ENCODE data around the gene FREM2. TPM values are rescaled to one million over a fixed set of nuclear protein-coding genes. Genes with fewer than 3 reads are reported as not detected.

Gene FREM2
- total and polyA plus RNA-seq, 4 donors = 1.6 to 58.3 (median 9.4) TPM

GRCh38 chr13:38647312-38647711, 39.6 kb upstream of the FREM2 start:
- no peak overlapping the region for H3K9ac ChIP-seq (ENCODE audit: insufficient read depth in 1 of 2, low read length in 2 of 2)

DNA sequence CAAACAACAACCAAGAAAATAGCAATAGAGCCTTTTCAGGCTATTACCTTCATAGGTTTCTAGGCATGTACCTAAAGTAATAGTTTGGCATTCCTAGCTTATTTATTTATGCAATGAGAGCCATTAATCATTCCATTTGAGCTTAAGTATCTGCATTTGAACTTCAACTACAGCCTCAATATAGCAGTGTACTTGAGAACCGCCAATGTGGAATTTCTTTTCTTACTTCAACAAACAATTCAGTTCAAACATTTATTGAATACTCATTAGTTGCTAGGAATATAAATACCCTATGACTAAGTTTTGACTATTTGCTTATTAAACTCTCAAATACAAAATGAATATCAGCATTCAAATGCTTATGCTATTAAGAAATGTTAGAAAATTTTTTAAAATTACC, 38.0 kb upstream of the FREM2 start:
- peak in 1 of 3 donors; percentile 42 for DNase-seq
- H3K27me3 ChIP-seq (ENCODE audit: control insufficient read depth in 3 of 3, insufficient read depth in 3 of 3, low read length in 2 of 3) = no peaks in the 10 kb centered on the region
- H3K4me1 ChIP-seq (ENCODE audit: control insufficient read depth in 5 of 5, insufficient read depth in 5 of 5, low read length in 5 of 5) = peaks cover 0 to 28% (median 8%) of the 10 kb centered on the region in 5 donors
- H3K9ac ChIP-seq (ENCODE audit: insufficient read depth in 1 of 2, low read length in 2 of 2) = no peak overlapping the region
- H3K4me3 ChIP-seq = no peak overlapping the region
- 63 to 86% methylated on average over 1 of the region's 1 CpG for WGBS, 2 donors
- ATAC-seq (ENCODE audit: insufficient read depth, low FRiP score) = peak; percentile 62
- H3K27ac ChIP-seq (ENCODE audit: low read depth in 1 of 2, low read length in 1 of 2) = no peak overlapping the region
- no peaks in the 10 kb centered on the region for H3K36me3 ChIP-seq (ENCODE audit: control insufficient read depth in 4 of 4, insufficient read depth in 4 of 4, low read length in 4 of 4)
- no peaks in the 10 kb centered on the region for H3K9me3 ChIP-seq (ENCODE audit: control insufficient read depth in 4 of 4, insufficient read depth in 3 of 4, low read length in 3 of 4)
- TF ChIP-seq CTCF (IDR thresholded peaks at IDR 0.05; ENCODE audit: control extremely low read depth, extremely low read depth) = no peak

More at GRCh38 chr13:38647312-38647711, 39.6 kb upstream of the FREM2 start:
- Histone ChIP-seq H3K4me1 (ENCODE audit: control insufficient read depth in 5 of 5, insufficient read depth in 5 of 5, low read length in 5 of 5) (peaks cover 0 to 19% (median 7%) of the 10 kb centered on the region in 5 donors), H3K36me3 (ENCODE audit: control insufficient read depth in 4 of 4, insufficient read depth in 4 of 4, low read length in 4 of 4) (no peaks in the 10 kb centered on the region), H3K27ac (ENCODE audit: low read depth in 1 of 2, low read length in 1 of 2) (no peak overlapping the region), H3K4me3 (no peak overlapping the region), H3K27me3 (ENCODE audit: control insufficient read depth in 3 of 3, insufficient read depth in 3 of 3, low read length in 2 of 3) (no peaks in the 10 kb centered on the region), H3K9me3 (ENCODE audit: control insufficient read depth in 4 of 4, insufficient read depth in 3 of 4, low read length in 3 of 4) (no peaks in the 10 kb centered on the region)
- peak in 2 of 3 donors; percentile 38 to 53 for DNase-seq
- no peak for ATAC-seq (ENCODE audit: insufficient read depth, low FRiP score)
- 54 to 64% methylated on average over 1 of the region's 1 CpG for WGBS, 2 donors
- no peak for TF ChIP-seq CTCF (IDR thresholded peaks at IDR 0.05; ENCODE audit: control extremely low read depth, extremely low read depth)

DNA sequence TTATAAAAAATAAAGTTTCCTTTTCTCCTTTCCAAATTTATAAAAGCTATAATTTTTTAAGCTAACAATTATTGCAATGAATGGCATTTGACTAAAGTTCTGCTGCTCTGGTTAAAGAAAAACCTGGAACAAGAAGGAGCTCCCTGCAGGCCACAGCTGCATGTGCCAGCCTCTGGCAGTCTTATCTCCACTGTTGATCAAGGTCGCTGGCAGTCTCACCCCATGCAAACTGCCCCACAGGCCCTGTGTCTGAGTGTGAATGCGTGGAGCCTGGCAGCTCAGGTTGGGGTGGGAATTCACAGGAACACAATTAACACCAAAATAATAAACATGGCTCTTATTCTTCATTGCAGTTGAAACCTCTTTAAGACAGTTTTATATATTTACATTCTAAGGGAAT, 30.2 kb upstream of the FREM2 start:
- Histone ChIP-seq H3K9me3 (ENCODE audit: control insufficient read depth in 4 of 4, insufficient read depth in 3 of 4, low read length in 3 of 4) (no peaks in the 10 kb centered on the region), H3K4me3 (no peak overlapping the region), H3K27me3 (ENCODE audit: control insufficient read depth in 3 of 3, insufficient read depth in 3 of 3, low read length in 2 of 3) (no peaks in the 10 kb centered on the region), H3K4me1 (ENCODE audit: control insufficient read depth in 5 of 5, insufficient read depth in 5 of 5, low read length in 5 of 5) (peaks cover 0 to 46% (median 7%) of the 10 kb centered on the region in 5 donors), H3K9ac (ENCODE audit: insufficient read depth in 1 of 2, low read length in 2 of 2) (no peak overlapping the region), H3K27ac (ENCODE audit: low read depth in 1 of 2, low read length in 1 of 2) (no peak overlapping the region), H3K36me3 (ENCODE audit: control insufficient read depth in 4 of 4, insufficient read depth in 4 of 4, low read length in 4 of 4) (no peaks in the 10 kb centered on the region)
- TF ChIP-seq CTCF (IDR thresholded peaks at IDR 0.05; ENCODE audit: control extremely low read depth, extremely low read depth) = no peak
- ATAC-seq (ENCODE audit: insufficient read depth, low FRiP score) (no peak), DNase-seq (no peak)
- 60 to 63% methylated on average over 2 of the region's 2 CpGs for WGBS, 2 donors

DNA sequence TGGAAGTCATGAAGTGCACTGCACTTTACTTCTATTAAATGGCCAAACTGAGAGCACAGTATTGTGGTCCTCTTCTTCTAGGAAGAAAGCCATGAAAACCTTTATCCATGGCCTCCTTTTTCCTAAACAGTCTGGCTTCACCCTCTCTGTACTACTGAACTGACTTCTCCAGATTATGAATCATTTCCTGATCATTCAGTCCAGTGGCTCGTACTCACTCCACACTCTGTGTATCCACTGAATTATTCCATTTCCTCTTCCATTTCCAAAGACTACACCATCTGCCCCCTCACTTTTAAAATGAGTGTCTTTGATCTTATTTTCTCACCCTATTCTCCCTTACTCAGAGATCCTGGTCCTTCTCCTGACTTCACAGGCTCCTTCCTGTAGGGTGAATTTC, 29.7 kb upstream of the FREM2 start:
- H3K4me1 ChIP-seq (ENCODE audit: control insufficient read depth in 5 of 5, insufficient read depth in 5 of 5, low read length in 5 of 5) = peaks cover 0 to 50% (median 7%) of the 10 kb centered on the region in 5 donors
- H3K9ac ChIP-seq (ENCODE audit: insufficient read depth in 1 of 2, low read length in 2 of 2) = no peak overlapping the region
- no peak for TF ChIP-seq CTCF (IDR thresholded peaks at IDR 0.05; ENCODE audit: control extremely low read depth, extremely low read depth)
- H3K4me3 ChIP-seq = no peak overlapping the region
- no peak overlapping the region for H3K27ac ChIP-seq (ENCODE audit: low read depth in 1 of 2, low read length in 1 of 2)
- WGBS, 2 donors = 45 to 46% methylated on average over 1 of the region's 1 CpG
- H3K36me3 ChIP-seq (ENCODE audit: control insufficient read depth in 4 of 4, insufficient read depth in 4 of 4, low read length in 4 of 4) = no peaks in the 10 kb centered on the region
- no peaks in the 10 kb centered on the region for H3K9me3 ChIP-seq (ENCODE audit: control insufficient read depth in 4 of 4, insufficient read depth in 3 of 4, low read length in 3 of 4)
- DNase-seq (no peak), ATAC-seq (ENCODE audit: insufficient read depth, low FRiP score) (no peak)
- no peaks in the 10 kb centered on the region for H3K27me3 ChIP-seq (ENCODE audit: control insufficient read depth in 3 of 3, insufficient read depth in 3 of 3, low read length in 2 of 3)
